B cell (primary cell): ENCODE results near the gene MEPCE. TPM values are rescaled to one million over a fixed set of nuclear protein-coding genes. Genes with fewer than 3 reads are reported as not detected.

Source experiments
- ATAC-seq: fragments of 200-7000 bp; cut with Tn5 transposase; one replicate; pipeline ENCODE4 v1.10.0; 2021; ENCODE audit warnings: low read depth, mild to moderate bottlenecking, moderate number of reproducible peaks, moderate library complexity
- CTCF ChIA-PET: fragments of 350-600 bp; sonication (Branson Sonifier 250); formaldehyde crosslinking; loops from one replicate; lab custom pipeline; 2021; ENCODE audit warnings: antibody characterized with exemption, inconsistent platforms; lab: Charles Lee
- POLR2A ChIA-PET: fragments of 350-600 bp; sonication (Branson Sonifier 250); formaldehyde crosslinking; loops from one replicate; lab custom pipeline; 2021; ENCODE audit warnings: antibody characterized with exemption; lab: Charles Lee
- DNase-seq: peaks from one replicate; pipeline ENCODE4 v3.0.0; 2013
- H2AFZ ChIP-seq: 2 replicates; pipeline ENCODE4 v1.6.1; 2012; ENCODE audit warnings: mild to moderate bottlenecking, low read depth, low read length; ENCODE audit not compliant: insufficient read depth, poor library complexity, severe bottlenecking
- H3K27ac ChIP-seq, 2 donors: 1 replicate in 1 of 2; 2 replicates in 1 of 2; pipeline ENCODE4 v1.5.1; 2012 to 2013; ENCODE audit warnings: low read length in 2 of 2, mild to moderate bottlenecking in 2 of 2, moderate library complexity in 1 of 2
- H3K27me3 ChIP-seq, 4 experiments: fragments of 200-600 bp in 1 of 4; sonication (generic) in 1 of 4; replicated peaks in 1 of 4; 1 replicate in 2 of 4; 2 replicates in 2 of 4; pipeline versions ENCODE4 v1.6.1 to v1.7.0; 2013 to 2016; ENCODE audit warnings: low read length in 3 of 4, mild to moderate bottlenecking in 2 of 4, mixed read lengths in 1 of 4, moderate library complexity in 1 of 4; ENCODE audit not compliant: insufficient read depth in 4 of 4, control insufficient read depth in 3 of 4; ENCODE audit errors: control extremely low read depth in 1 of 4
- H3K36me3 ChIP-seq, 2 experiments: replicated peaks in 1 of 2; 1 replicate in 1 of 2; 2 replicates in 1 of 2; pipeline versions ENCODE4 v1.6.1 to v1.7.1; 2013; ENCODE audit warnings: low read length in 1 of 2; ENCODE audit not compliant: insufficient read depth in 2 of 2, control insufficient read depth in 1 of 2; ENCODE audit errors: control extremely low read depth in 1 of 2, extremely low read depth in 1 of 2
- H3K4me1 ChIP-seq, 2 donors: fragments of 200-600 bp in 1 of 2; sonication (generic) in 1 of 2; 1 replicate in 1 of 2; 2 replicates in 1 of 2; pipeline versions ENCODE4 v1.5.1 to v1.6.1; 2013 to 2017; ENCODE audit warnings: low read length in 2 of 2; ENCODE audit not compliant: control insufficient read depth in 2 of 2, insufficient read depth in 2 of 2
- H3K4me2 ChIP-seq: replicated peaks from 2 replicates; pipeline ENCODE3; 2012; ENCODE audit warnings: mild to moderate bottlenecking, low read depth, low read length; ENCODE audit not compliant: poor library complexity, severe bottlenecking
- H3K4me3 ChIP-seq, 5 experiments: fragments of 200-600 bp in 1 of 5; sonication (generic) in 1 of 5; 1 replicate in 3 of 5; 2 replicates in 2 of 5; pipeline versions ENCODE4 v1.5.1 to v1.7.0; 2011 to 2016; ENCODE audit warnings: low read length in 4 of 5, mild to moderate bottlenecking in 4 of 5, low read depth in 2 of 5, control low read depth in 1 of 5, moderate library complexity in 1 of 5; ENCODE audit not compliant: insufficient read depth in 1 of 5; ENCODE audit errors: control extremely low read depth in 1 of 5, extremely low read depth in 1 of 5
- H3K79me2 ChIP-seq: fragments of 200-600 bp; sonication (generic); one replicate; pipeline ENCODE4 v1.6.0; 2016; ENCODE audit warnings: low read length; ENCODE audit not compliant: control insufficient read depth, insufficient read depth
- H3K9ac ChIP-seq: fragments of 200-600 bp; sonication (generic); 2 replicates; pipeline ENCODE4 v1.6.1; 2017; ENCODE audit warnings: mild to moderate bottlenecking, low read length, moderate library complexity
- H3K9me3 ChIP-seq, 3 donors: one replicate each; pipeline versions ENCODE4 v1.6.1 to v1.7.1; 2013; ENCODE audit warnings: low read length in 2 of 3; ENCODE audit not compliant: control insufficient read depth in 2 of 3, insufficient read depth in 1 of 3; ENCODE audit errors: control extremely low read depth in 1 of 3
- H4K20me1 ChIP-seq: 2 replicates; pipeline ENCODE4 v1.6.0; 2012; ENCODE audit warnings: mild to moderate bottlenecking, low read length; ENCODE audit not compliant: insufficient read depth, control insufficient read depth, poor library complexity, severe bottlenecking
- H3K27ac Mint-ChIP-seq: one replicate; pipeline ENCODE4 v1.8.0; 2021; ENCODE audit warnings: mixed read lengths
- H3K27me3 Mint-ChIP-seq: one replicate; pipeline ENCODE4 v1.8.0; 2021; ENCODE audit warnings: mixed read lengths
- H3K4me1 Mint-ChIP-seq: one replicate; pipeline ENCODE4 v1.8.0; 2021; ENCODE audit warnings: mixed read lengths
- H3K4me3 Mint-ChIP-seq: one replicate; pipeline ENCODE4 v1.8.0; 2021; ENCODE audit warnings: mixed read lengths
- H3K9me3 Mint-ChIP-seq: one replicate; pipeline ENCODE4 v1.8.0; 2022; ENCODE audit warnings: mixed read lengths; ENCODE audit not compliant: insufficient read depth
- EZH2 ChIP-seq: IDR thresholded peaks from 2 replicates; pipeline ENCODE4 v1.6.1; 2012; ENCODE audit warnings: borderline replicate concordance, low read depth, mild to moderate bottlenecking, moderate library complexity, low read length; ENCODE audit not compliant: insufficient read depth, poor library complexity, severe bottlenecking
- WGBS: methylation state at CpG from one replicate; pipeline ENCODE4 v1.1.5; 2013; ENCODE audit warnings: missing lambda C conversion rate; ENCODE audit not compliant: insufficient coverage; 5-methylcytosine and 5-hydroxymethylcytosine counted together
- intact Hi-C: fragments of 100-400 bp; cut with micrococcal nuclease; formaldehyde crosslinking; loops from one replicate; pipeline ENCODE4 v1.10.0; 2022
- polyA plus RNA-seq: library from polyadenylated mRNA; depleted of rRNA; stranded (reverse); fragments of >200 nt; gene quantifications from 2 replicates; pipeline ENCODE4 v1.2.3, GENCODE V29; 2012
- total RNA-seq, 2 donors: library from RNA; stranded (reverse); fragments of 120-200 nt in 1 of 2; gene quantifications; 1 replicate in 1 of 2; 2 replicates in 1 of 2; pipeline versions ENCODE4 v1.2.3 to v1.2.4, GENCODE V29; 2013 to 2022
- TF ChIP-seq, protein P1 (sequence below): fragments of 200-600 bp; IDR thresholded peaks from one replicate; pipeline ENCODE4 v1.8.0; 2022; ENCODE audit warnings: antibody characterized with exemption, mild to moderate bottlenecking

MEPCE gene
- total and polyA plus RNA-seq, 2 donors (not counting 1 experiment from before 2014, with no cell fraction given): 54.5 to 90.6 TPM

DNA sequence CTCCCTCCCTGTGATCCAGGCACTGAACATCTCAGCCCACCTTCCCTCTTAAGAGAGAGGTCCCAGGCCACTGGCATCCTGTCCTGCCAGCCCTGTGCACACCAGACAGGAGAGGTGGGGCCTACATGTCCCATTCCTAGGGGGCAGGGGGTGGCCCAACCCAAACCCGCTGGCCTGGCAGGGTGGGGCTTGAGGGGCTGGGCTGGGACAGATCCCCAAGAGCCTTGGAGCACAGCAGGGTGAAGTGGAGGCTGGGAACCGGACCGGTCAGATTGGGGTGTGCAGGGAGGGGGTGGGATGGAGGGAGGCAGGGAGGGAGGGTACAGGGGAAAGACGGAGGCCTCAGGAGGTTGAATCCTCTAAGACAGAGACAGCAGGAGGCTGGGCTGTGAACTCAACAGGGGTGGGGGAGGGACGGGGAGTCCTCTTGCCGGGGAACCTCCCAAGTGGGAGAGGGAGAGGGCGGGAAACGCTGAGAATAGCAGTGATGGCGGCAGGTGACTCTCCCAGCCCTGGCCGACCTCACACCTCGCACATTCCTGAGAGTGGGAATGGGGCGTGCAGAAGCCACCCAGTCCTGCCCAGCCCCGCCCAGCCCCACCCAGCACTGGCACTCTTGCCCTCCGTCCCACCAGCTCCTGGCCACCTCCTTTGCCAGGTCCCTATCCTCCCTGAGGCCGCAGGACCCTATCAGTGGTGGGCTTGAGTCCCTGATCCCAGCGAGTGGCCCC lies 42.7 kb downstream of the MEPCE start:
- Histone ChIP-seq H4K20me1 (peaks cover 72% of the 10 kb centered on the region), H3K9ac (no peak overlapping the region), H2AFZ (no peak overlapping the region), H3K4me1 (peaks cover 29 to 47% of the 10 kb centered on the region in 2 donors), H3K4me3 (no peak overlapping the region), H3K9me3 (no peaks in the 10 kb centered on the region), H3K36me3 (peaks cover 1 to 45% of the 10 kb centered on the region in 2 experiments), H3K27ac (peak overlapping the region in 1 of 2 donors; percentile 71), H3K4me2 (peak overlapping the region; percentile 34), H3K79me2 (peaks cover 43% of the 10 kb centered on the region), H3K27me3 (no peaks in the 10 kb centered on the region)
- H3K9me3 Mint-ChIP-seq: no peaks in the 10 kb centered on the region
- TF ChIP-seq, protein P1, sequence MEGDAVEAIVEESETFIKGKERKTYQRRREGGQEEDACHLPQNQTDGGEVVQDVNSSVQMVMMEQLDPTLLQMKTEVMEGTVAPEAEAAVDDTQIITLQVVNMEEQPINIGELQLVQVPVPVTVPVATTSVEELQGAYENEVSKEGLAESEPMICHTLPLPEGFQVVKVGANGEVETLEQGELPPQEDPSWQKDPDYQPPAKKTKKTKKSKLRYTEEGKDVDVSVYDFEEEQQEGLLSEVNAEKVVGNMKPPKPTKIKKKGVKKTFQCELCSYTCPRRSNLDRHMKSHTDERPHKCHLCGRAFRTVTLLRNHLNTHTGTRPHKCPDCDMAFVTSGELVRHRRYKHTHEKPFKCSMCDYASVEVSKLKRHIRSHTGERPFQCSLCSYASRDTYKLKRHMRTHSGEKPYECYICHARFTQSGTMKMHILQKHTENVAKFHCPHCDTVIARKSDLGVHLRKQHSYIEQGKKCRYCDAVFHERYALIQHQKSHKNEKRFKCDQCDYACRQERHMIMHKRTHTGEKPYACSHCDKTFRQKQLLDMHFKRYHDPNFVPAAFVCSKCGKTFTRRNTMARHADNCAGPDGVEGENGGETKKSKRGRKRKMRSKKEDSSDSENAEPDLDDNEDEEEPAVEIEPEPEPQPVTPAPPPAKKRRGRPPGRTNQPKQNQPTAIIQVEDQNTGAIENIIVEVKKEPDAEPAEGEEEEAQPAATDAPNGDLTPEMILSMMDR: no peak
- H3K27me3 Mint-ChIP-seq: no peaks in the 10 kb centered on the region
- peak overlapping the region; percentile 76 for H3K27ac Mint-ChIP-seq
- DNase-seq: no peak
- no peak for ATAC-seq
- H3K4me3 Mint-ChIP-seq: no peak overlapping the region
- ChIA-PET CTCF (interaction anchor here (1.1 to 4.2 kb wide), 2 partner anchors 10 to 87 kb away, joined by 3 to 18 read pairs; no protein-coding TSS in a partner anchor), POLR2A (interaction anchor here (1.0 kb wide), 1 partner anchor 36 kb away, joined by 7 read pairs; the partner anchor contains the start of gene PPP1R35)
- intact Hi-C loops: loop anchor here (10.0 kb wide), 1 partner anchor 233 kb away; the partner anchor contains the start of gene POP7
- peaks cover 49% of the 10 kb centered on the region for H3K4me1 Mint-ChIP-seq
- WGBS: 90% methylated on average over 9 of the region's 16 CpGs

DNA sequence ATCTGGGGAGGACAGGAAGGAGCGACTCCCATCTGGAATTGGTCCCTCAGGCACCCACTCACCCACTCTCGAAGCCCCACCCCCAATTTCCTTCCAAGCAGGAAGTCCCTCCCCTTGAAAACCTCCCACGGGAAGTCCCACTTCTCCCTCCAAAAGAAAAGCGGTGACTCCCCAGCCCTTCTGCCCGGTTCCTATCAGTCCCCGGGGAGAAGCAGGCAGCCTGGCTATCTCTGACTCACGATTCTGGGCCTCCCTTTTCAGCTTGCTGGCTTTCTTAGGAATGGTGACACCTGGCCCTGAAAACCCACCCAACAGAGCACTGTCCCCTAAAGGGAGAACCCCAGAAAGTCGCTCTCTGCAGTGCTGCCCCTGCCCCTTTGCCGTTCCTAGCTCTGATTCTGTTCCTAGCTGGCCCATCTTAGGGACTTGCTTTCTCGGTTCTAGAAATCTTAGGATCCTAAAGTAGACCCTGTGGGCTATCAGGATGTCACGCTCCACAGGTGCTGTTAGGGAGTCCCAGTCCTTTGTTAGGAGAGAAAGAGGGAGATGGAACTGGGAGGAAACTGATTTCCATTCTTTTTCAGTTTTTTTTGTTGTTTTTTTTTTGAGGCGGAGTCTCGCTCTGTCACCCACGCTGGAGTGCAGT lies 43.3 kb downstream of the MEPCE start:
- ATAC-seq (peak; percentile 26), DNase-seq (peak; percentile 36)
- intact Hi-C loops: loop anchor here (10.0 kb wide), 1 partner anchor 232 kb away; the partner anchor contains the start of gene POP7
- Histone ChIP-seq H2AFZ (no peak overlapping the region), H3K79me2 (peaks cover 43% of the 10 kb centered on the region), H3K36me3 (peaks cover 1 to 39% of the 10 kb centered on the region in 2 experiments), H3K9ac (no peak overlapping the region), H3K4me3 (no peak overlapping the region), H3K27ac (peak overlapping the region; percentile 41 to 71), H3K9me3 (no peaks in the 10 kb centered on the region), H3K27me3 (no peaks in the 10 kb centered on the region), H4K20me1 (peaks cover 72% of the 10 kb centered on the region), H3K4me2 (peak overlapping the region; percentile 34), H3K4me1 (peaks cover 32 to 52% of the 10 kb centered on the region in 2 donors)
- Mint-ChIP-seq H3K4me1 (peaks cover 49% of the 10 kb centered on the region), H3K4me3 (no peak overlapping the region), H3K9me3 (no peaks in the 10 kb centered on the region), H3K27ac (peak overlapping the region; percentile 76), H3K27me3 (no peaks in the 10 kb centered on the region)
- TF ChIP-seq EZH2: no peak
- TF ChIP-seq, protein P1: no peak
- ChIA-PET CTCF (interaction anchor here (1.1 to 4.2 kb wide), 3 partner anchors 10 to 87 kb away, joined by 3 to 18 read pairs (median 3); no protein-coding TSS in a partner anchor), POLR2A (interaction anchor here (0.7 to 1.0 kb wide), 2 partner anchors 37 to 249 kb away, joined by 3 to 7 read pairs; partner anchors contain the start of gene PPP1R35)
- WGBS: 47% methylated on average over 13 of the region's 14 CpGs
